ENCODE measurements around the gene ADAM12.

DNA sequence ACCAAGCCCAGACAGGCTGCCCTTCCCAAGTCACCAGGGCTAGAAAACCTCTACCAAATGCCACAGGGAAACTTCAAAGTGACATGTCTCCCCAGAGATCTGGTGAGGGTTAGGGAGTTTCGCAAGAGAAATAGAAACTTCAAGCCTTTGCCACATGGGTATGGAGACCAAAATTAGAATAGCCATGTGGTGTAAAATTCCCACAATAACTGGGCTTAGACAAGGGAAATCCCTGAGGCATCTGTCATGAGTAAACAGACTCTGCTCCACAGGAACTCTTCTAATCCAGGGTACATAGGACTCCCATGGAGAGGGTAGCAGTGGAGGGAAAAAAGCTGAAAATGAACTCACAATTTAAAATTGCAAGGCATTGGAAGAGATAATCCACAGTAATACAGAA lies 14.3 kb downstream of the ADAM12 start:
- TF ChIP-seq, protein P1, sequence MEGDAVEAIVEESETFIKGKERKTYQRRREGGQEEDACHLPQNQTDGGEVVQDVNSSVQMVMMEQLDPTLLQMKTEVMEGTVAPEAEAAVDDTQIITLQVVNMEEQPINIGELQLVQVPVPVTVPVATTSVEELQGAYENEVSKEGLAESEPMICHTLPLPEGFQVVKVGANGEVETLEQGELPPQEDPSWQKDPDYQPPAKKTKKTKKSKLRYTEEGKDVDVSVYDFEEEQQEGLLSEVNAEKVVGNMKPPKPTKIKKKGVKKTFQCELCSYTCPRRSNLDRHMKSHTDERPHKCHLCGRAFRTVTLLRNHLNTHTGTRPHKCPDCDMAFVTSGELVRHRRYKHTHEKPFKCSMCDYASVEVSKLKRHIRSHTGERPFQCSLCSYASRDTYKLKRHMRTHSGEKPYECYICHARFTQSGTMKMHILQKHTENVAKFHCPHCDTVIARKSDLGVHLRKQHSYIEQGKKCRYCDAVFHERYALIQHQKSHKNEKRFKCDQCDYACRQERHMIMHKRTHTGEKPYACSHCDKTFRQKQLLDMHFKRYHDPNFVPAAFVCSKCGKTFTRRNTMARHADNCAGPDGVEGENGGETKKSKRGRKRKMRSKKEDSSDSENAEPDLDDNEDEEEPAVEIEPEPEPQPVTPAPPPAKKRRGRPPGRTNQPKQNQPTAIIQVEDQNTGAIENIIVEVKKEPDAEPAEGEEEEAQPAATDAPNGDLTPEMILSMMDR (IDR thresholded peaks at IDR 0.05) = no peak
- TF ChIP-seq EZH2 (IDR thresholded peaks at IDR 0.05) = no peak
